DOHH2 (cell line): ENCODE results near the gene CABYR.

Source experiments
- CTCF ChIP-seq: fragments of 200-600 bp; sonication (generic); IDR thresholded peaks from one replicate; pipeline ENCODE4 v1.5.1; 2014; ENCODE audit warnings: antibody characterized with exemption, mild to moderate bottlenecking, low read depth, low read length; ENCODE audit not compliant: poor library complexity, severe bottlenecking
- EZH2phosphoT487 ChIP-seq: fragments of 200-600 bp; sonication (generic); IDR thresholded peaks from 2 replicates; pipeline ENCODE4 v1.6.1; 2017; ENCODE audit warnings: borderline replicate concordance, mild to moderate bottlenecking, antibody characterized with exemption, low read length, moderate library complexity, mixed read lengths

GRCh38 chr18:24120676-24121075 lies 18.2 kb upstream of the CABYR start:
- no peak for TF ChIP-seq CTCF
- no peak for TF ChIP-seq EZH2phosphoT487
